ENCODE results near the gene SLC48A1.

DNA sequence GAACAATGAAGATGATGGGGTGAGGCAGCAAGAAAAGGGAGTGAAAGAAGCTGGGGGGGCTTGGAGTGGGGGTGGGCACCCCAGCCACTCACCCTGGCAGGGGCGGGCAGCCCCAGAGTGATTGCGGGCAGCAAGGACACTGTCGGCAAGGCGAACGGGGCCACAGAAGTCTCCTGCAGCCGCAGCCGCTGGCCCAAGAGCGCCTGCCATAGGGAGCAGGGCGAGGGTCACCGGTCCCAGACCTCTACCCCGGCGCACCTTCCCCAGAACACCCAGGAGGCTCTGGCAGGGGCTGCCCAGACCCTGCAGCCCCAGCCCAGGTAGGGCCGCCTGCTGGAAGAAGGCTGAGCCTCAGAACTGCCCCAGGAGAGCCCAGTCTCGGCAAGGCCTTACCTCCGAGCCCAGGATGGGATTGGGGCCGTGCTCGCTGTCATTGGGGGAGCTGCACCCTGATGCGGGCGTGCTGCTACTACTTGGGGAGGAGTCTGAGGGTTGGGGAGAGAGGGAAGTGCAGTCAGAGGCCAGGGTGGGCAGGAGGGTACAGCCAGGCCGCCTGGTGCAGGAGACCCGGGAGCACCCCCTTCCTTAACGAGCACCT lies 22.9 kb downstream of the SLC48A1 start:
- TF ChIP-seq, protein P1, sequence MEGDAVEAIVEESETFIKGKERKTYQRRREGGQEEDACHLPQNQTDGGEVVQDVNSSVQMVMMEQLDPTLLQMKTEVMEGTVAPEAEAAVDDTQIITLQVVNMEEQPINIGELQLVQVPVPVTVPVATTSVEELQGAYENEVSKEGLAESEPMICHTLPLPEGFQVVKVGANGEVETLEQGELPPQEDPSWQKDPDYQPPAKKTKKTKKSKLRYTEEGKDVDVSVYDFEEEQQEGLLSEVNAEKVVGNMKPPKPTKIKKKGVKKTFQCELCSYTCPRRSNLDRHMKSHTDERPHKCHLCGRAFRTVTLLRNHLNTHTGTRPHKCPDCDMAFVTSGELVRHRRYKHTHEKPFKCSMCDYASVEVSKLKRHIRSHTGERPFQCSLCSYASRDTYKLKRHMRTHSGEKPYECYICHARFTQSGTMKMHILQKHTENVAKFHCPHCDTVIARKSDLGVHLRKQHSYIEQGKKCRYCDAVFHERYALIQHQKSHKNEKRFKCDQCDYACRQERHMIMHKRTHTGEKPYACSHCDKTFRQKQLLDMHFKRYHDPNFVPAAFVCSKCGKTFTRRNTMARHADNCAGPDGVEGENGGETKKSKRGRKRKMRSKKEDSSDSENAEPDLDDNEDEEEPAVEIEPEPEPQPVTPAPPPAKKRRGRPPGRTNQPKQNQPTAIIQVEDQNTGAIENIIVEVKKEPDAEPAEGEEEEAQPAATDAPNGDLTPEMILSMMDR (optimal IDR thresholded peaks at IDR 0.05 in 1 of 3, IDR thresholded peaks at IDR 0.05 in 1 of 3, conservative IDR thresholded peaks at IDR 0.05 in 1 of 3; ENCODE audit: extremely low read depth in 1 of 3, insufficient read depth in 2 of 3, low read length in 3 of 3): no peak
- no peak for TF ChIP-seq EZH2 (IDR thresholded peaks at IDR 0.05; ENCODE audit: low read length)
